Fibroblast of skin of left quadriceps (primary cell): Measurements from ENCODE around the gene LARP1.
"Not testable (repeated sequence)": the region's sequence is repeated elsewhere in the genome, so short reads cannot be mapped to it uniquely, and the experiment has no call there.

Experiments used
- DNase-seq, 2 experiments: peaks; one replicate each; pipeline ENCODE4 v3.0.0-alpha.2; 2013; ENCODE audit warnings: low read depth in 2 of 2

LARP1 gene

DNA sequence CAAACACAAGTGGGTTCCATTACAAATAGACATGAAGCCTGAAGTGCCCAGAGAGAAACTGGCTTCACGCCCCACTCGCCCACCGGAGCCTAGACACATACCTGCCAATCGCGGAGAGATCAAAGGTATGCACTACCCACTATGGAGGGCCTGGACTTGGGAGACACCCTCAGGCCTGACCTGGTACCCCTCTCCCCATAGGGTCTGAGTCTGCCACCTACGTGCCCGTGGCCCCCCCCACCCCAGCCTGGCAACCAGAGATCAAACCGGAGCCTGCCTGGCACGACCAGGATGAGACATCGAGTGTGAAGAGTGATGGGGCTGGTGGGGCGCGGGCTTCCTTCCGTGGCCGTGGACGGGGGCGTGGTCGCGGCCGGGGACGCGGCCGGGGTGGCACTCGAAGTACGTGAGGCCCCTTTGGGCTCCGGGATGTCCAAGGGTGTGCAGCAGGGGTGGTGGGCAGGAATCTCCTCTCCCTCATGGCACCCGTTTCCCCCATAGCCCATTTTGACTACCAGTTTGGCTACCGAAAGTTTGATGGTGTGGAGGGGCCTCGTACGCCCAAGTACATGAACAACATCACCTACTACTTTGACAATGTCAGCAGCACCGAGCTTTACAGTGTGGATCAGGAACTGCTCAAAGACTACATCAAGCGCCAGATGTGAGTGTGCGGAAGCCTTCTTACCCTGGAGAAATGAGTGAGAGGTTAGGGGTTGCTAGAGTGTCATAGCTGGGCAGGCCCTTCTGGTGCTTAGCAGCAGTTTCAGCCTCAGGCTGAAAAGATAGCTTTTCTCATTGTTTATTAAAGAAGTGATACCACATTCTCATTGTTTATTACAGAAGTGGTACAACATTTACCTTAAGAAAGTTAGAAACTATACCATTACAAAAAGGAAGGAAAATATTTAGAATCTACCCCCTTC is 38.7 kb downstream of the LARP1 start:
- no peak for DNase-seq

DNA sequence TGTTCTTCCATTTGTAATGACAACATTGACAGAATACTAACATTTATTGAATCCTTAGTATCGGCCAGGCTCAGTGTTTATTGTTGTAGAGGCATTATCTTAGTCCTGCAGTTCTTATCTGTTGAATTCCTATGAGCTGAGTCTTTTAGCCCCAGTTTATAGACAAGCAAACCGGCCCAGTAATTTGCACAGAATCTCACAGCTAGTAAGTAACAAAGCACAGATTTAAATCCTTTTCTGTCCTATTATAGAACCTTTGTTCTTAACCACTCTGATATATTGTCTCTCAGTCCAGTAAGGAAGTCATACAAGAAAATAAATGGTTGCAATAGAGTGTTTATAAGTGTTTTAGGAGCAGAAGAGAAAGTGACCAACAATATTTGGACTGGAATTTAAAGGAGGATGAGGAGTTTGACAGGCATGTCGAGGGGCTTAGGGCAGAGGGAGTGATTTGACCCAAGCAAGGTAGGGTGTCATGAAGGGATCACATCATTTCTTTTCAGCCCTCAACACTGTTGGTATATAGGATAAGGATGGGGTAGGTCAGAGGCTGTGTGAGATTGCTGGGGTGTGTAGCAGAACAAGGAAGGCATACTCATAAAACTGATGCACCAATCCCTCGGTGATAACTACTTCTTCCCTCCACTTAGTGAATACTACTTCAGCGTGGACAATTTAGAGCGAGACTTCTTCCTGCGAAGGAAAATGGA is 39.5 kb downstream of the LARP1 start:
- no peak for DNase-seq

DNA sequence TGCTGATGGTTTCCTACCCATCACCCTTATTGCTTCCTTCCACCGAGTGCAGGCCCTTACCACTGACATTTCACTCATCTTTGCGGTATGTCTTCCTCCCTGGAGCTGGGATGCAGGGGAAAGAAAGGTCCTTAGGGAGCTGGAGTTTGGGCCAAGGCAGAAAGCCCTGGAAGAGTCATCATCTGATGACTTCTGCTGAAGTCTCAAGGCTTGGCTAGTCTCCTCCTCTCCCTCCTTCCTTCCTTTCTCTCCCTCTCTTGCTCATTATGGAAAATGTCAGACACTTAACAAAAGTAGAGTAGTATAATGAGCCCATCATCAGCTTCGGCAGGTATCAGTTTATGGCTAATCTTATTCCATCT is 40.0 kb downstream of the LARP1 start:
- no peak for DNase-seq

DNA sequence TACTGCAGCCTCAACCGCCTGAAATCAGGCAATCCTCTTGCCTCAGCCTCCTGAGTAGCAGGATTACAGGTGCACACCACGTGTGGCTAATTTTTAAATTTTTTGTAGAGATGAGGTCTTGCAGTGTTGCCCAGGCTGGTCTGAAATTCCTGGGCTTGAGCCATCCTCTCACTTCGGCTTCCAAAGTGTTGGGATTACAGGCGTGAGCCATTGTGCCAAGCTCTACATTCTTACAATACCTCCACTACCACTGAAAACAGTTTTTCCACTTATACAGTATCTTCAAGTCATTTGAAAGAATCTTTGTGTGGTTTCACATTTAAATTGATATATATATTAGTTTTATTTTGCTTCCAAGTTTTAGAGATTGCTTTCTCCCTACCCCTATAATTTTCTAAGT is 42.6 kb downstream of the LARP1 start:
- DNase-seq, result no peak

DNA sequence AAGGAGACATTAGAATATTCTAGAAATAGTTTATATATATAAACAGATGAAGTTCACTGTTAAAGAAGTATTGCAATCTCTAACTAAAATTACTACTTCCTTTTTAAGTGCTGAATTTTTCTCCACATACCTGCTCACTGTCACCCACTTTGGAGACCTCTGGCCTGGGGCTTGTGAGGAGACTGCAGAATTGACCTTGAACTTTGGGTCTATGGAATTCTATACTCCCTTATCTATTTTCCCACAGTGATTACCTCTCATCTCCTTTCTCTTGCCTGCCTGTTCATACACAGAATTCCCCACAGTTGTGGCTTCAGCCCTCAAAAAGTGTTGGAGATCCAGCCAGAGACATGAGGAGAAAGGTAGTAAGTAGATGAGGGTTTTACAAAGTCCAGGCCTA is 45.4 kb downstream of the LARP1 start:
- DNase-seq, result no peak

DNA sequence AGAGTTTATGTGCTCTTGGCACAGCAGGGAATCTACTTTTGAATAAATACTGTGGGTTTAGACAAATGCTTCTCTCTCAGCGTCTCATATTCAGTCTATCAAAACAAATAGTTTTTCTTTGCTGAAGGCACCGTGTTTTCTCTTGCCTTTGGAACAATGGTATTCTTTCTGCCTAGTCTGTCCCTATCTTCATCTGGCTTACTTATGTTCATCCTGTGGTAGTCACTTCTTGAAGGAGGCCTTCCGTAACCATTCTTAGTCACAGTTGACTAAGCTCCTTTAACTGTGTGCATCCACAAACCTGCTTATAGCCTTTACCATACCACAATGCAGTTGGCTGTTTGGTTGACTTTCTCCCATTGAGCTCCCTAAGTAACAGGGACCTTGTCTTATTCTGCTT is 45.9 kb downstream of the LARP1 start:
- DNase-seq, result no peak

DNA sequence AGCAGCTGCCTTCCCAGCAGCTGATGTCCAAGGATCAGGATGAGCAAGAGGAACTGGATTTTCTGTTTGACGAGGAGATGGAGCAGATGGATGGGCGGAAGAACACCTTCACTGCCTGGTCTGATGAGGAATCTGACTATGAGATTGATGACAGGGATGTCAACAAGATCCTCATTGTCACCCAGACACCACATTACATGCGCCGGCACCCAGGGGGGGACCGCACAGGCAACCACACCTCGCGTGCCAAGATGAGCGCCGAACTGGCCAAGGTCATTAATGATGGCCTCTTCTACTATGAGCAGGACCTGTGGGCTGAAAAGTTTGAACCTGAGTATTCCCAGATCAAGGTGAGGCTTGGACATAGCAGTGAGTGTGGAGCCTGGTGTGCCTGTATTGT is 46.9 kb downstream of the LARP1 start:
- no peak for DNase-seq

DNA sequence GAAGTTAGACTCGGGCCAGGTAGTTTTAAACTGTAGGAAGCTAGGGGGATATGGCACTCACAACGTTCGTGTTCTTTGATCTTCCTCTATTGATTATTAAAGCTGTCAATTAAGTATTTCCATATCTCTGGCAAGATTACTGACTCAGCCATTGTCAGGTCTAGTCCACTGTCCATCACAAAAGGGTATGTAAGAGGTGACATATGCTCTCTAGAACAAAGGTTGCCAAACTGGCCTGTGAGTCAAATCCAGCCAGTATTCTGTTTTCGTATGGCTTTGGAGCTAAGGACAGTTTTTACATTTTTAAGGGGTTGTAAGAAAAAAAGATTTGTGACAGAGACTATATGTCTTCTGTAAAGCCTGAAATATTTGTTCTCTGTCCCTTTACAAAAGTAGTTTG is 51.0 kb downstream of the LARP1 start:
- DNase-seq, result no peak

DNA sequence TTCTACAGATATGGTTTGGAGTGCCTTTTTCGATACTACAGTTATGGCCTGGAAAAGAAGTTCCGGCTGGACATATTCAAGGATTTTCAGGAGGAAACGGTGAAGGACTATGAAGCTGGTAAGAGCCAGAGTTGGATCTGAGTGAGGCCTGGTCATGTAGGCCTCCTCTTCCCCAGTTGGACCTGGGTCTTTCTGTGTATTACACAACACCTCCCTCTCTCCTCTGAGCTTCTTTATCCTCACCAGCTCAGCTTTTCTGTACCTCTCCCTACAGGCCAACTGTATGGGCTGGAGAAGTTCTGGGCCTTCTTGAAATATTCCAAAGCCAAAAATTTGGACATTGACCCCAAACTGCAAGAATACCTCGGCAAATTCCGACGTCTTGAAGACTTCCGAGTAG is 56.1 kb downstream of the LARP1 start:
- no peak for DNase-seq

DNA sequence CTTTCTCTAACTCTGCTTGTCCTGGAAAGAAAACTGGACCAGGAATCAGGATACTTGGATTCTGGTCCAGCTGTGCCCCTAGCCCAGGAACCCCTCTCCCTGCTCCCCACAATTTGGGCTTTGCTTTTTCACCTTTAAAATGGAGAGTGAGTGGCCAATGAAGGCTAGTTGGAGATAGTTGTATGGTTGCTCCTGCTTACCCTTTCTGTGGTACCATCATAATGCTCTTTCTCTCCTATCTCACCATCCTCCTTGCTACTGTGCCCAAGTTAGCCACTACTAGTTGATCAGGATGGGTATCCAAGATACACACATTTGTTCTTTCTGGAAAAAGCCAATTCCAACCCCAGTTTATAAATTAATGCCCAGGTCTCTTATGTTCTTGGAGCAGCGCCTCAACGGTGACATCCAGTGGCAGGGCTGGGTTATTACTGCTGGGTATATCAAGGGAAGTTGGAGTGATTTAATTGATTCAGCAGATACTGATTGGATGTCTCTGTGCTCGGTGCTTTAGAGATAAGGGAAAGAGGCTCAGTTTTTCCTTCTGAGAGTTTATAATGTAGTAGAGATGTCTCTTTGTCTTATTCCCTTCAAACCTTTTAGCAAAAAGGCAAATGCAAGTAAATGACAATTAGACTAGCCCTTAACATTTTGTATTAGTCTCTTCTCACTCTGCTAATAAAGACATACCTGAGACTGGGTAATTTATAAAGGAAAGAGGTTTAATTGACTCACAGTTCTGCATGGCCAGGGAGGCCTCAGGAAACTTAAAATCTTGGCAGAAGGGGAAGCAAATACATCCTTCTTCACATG is 56.7 kb downstream of the LARP1 start:
- DNase-seq, result peak; percentile 28 to 34

DNA sequence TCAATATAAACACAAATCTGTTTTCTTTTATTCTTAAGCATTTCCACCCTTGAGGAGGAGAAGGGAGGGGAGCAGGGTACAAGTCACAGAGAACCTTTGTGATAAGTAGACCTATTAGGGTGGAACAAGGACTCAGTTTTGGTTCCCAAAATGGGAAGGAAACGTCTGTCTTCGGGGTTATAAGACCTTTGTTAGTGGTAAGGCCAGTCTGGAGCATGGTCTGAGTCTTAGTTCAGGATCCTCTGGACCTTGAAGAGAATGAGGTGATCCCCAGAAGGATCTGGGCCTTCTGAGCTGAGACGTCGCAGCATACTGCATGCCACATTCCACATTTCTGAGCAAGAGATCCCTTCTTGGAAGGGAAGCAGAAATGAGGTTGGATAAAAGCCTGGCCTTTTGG is 58.0 kb downstream of the LARP1 start:
- no peak for DNase-seq

DNA sequence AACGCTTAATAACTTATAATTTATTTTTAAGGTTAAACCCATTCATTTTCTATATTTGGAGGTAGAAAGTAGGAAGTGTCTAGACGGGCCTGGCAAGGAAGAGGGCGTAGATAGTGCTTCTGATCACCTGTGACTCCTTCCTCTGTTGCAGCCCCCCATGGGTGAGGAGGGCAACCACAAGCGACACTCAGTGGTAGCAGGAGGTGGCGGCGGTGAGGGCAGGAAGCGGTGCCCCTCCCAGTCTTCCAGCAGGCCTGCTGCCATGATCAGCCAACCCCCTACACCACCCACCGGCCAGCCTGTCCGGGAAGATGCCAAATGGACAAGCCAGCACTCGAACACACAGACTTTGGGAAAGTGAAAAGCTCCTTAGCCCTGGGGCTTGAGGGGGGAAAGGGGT is 58.6 kb downstream of the LARP1 start:
- DNase-seq, result no peak

DNA sequence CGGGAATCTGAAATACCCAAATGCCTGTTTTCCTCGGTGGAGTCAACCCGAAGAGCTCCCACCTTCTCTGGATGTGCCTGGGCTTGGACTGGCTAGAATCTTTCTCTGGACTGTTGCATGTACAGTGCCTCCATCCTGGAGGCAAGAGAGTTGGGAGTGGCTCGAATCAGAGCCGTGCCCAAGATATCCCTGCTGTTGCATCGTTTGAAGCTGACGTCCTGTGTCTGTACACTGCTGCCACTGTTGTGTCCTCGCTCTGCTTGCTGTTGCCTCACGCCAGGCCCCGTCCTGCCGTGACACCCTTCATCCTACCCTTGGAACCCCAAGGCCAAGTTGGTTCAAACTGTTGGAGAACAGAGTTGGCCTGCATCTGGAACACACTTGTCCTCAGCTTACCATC is 59.8 kb downstream of the LARP1 start:
- no peak for DNase-seq

DNA sequence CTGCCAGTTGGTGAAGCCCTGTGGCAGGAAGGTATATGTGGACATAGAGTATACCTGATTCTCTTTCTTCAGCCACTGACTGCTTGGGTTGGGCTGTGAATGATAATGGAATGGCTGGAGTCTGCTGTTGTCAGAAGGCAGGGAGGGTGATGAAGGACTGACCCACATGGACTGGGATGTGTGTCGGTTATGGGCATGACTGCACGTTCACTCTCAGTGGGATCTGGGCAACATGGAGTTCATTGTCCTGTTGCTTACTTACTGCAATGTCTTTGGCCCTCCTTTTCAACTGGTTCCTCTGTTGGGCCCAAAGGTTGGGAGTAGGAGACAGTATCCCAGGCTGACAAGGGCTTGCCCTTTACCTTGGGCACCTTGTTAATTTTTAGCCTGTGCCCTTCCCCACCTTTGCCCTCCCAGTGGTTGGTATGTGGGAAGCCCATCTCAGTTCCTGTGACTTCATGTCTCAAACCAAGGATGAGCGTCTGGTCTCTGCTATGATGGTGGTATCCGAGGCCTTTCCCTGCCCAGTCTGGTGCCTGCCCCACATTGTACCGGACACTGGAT is 60.6 kb downstream of the LARP1 start:
- DNase-seq, result no peak

DNA sequence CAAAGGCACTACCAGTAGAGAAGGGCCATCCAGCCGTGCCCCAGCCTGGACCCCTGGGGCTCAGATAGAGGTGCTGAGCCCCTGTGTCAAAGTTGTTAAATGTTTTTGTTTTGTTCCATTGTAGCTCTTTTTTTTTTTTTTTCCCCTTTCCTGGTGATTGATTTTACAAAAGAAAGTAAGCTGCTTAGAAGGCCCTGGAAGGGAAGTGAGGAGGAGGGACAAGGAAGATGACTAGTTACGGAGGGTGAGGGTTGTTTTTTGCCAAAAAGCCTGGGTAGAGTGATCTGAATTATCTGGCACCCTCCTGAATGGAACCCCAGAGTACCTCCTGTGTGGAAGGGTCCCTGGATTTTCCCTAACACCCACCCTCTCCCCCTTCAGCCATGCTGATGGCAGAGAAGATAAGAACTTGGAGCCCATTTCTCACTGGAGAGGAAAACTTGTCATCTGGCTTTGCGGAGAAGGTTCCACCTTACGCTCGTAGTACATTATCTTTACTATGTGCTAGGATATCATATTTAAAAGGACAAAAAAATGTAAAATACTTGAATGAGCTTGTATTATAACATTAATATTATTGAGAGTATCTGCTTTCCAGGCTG is 61.8 kb downstream of the LARP1 start:
- DNase-seq, result no peak

DNA sequence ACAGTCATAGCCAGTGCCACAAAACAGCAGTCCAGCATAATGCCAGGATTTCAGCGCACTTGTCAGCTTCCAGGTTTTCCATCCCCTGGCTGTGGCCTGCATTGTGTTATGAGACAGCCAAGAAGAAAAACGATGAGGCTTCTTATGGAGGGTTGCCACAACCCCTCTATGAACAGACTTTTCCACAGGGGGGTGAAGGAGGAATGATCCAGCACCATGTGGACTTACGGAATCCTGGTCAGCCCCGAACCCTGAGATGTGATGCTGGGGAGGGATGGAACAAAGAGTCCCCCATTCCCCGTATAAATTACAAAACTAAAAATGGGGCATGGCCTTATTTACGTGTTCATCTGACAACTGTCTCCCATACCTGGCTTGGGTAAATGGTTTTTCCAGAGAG is 62.6 kb downstream of the LARP1 start:
- DNase-seq, result no peak

DNA sequence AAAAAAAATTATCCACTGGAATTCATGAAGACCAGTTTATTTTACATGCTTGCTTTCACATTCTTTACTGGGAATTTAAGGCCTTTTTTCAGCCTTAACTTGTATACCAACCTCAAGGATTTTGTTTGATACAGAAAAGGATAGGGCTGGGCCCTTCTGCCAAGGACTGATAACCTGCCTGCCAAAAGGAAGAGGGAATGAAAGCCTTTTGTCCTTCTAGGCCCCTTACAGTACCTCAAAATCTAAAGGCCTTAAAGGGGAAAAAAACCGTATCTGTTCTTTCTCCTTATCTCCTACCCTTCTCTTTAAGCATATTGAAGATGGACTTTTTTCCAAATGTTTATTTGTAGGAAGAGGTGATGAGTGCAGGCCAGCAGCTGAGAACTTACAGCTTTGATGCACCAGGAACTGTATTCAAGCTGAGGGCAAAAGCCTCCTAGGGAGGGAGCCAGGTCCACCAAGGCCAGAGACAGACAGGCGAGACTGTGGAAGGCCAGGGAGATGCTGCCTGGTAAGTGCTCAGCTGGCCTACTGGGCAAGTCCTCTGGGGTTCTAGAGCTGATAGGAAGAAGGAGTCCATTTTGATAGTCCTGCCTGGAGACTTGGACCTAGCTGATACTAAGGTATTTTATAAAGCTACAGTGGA is 63.4 kb downstream of the LARP1 start:
- no peak for DNase-seq

DNA sequence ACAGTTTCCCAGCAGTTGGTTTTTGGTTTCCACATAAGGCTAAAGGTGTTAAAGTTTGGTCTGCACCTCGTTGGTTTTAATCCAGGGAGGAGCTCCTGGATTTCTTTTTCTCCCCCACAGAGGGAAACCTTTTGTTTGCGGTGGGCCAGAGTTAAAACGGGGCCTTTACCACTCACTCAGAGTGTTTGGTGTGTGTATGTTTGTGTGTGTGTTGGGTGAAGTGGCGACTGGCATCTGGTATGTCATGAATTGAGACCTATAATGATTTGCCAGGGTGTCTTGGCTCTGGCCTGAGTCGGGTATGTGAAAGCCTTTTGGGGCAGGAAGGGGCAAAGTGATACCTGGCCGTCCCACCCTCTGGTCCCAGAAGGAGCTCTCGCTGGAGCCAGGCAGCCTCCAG is 64.4 kb downstream of the LARP1 start:
- DNase-seq, result no peak

DNA sequence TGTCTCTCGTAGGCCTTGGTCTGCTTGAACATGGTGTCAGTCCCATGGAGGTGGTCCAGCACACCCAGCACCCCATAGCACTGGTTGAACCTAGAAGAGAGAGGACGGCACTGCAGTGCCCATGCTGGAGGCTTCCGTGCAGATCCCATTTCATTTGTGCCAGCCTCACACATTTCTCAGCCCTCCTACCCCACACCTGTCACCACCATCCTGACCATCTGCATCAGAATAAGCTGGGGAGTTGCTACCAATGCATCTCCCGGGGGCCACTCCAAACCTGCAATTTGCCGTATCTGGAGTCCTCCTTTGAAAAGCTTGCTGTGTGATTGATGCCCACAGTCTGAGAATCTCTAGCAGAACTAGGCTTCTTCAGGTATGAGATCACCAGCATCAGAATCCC is 65.2 kb downstream of the LARP1 start:
- no peak for DNase-seq

DNA sequence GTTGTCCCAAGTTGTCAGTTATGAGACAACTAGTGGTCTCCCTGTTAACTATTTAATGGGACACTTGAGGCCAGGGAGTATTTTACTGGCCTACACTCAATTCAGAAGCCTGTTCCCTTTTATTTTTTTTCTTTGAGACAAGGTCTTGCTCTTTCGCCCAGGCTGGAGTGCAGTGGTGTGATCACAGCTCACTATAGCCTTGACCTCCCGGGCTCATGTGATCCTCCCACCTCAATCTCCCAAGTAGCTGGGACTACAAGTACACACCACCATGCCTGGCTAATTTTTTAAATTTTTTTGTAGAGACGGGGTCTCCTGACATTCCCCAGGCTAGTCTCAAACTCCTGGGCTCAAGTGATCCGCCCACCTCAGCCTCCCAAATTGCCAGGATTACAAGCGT is 67.7 kb downstream of the LARP1 start:
- not testable (repeated sequence) for DNase-seq

DNA sequence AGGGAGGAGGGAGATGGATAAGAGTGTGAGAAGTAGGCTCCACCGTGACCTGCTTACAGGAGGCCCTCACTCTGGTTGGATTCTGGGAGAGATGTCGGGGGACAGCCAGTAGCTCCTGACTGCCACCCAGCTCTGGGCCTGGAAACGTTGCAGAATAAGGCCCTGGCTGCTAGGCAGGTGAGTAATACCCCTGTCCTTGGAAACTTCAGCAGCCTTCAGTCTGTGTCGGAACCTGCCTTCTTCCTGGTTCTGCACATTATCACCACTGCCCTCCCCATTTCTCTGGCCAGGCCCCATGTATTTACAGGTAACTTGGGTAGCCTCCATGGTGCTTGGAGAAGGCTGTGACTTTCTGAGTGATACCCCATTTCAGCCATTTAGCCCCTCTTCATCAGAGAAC is 68.4 kb downstream of the LARP1 start:
- no peak for DNase-seq
